ENCODE results near the gene CHST12.

GRCh38 chr7:2444476-2444875 lies 41.1 kb downstream of the CHST12 start:
- TF ChIP-seq CTCF (IDR thresholded peaks at IDR 0.05) (no peak), POLR2A (IDR thresholded peaks at IDR 0.05) (no peak)
